Measurements from ENCODE around the gene RBPJL. TPM values are rescaled to one million over a fixed set of nuclear protein-coding genes. Genes with fewer than 3 reads are reported as not detected.

The RBPJL gene
- total and polyA plus RNA-seq, 2 of the 13 experiments (the other 11 are each of a cell fraction or from before 2014, with no cell fraction given), result not detected

- no peak; the same call in 1 of the 2 replicates for TF ChIP-seq HOMEZ (CRISPR knock-in tag; IDR thresholded peaks at IDR 0.05; ENCODE audit: low read depth)
- TF ChIP-seq NFAT5 (CRISPR knock-in tag; IDR thresholded peaks at IDR 0.05), result no peak
- TF ChIP-seq ZNF264 (CRISPR knock-in tag; IDR thresholded peaks at IDR 0.05), result peak; percentile 42; the same call in 1 of the 2 replicates
- TF ChIP-seq HBP1 (CRISPR knock-in tag; IDR thresholded peaks at IDR 0.05; ENCODE audit: low read depth), result peak; percentile 77; the same call in 1 of the 2 replicates
- peak; percentile 59 for TF ChIP-seq ZNF691 (CRISPR knock-in tag; IDR thresholded peaks at IDR 0.05; ENCODE audit: borderline replicate concordance, low read depth)
- TF ChIP-seq ZFAT (CRISPR knock-in tag; conservative IDR thresholded peaks at IDR 0.05), result no peak
- TF ChIP-seq PRPF4 (IDR thresholded peaks at IDR 0.05; ENCODE audit: low read depth, low read length, poor library complexity, severe bottlenecking), result no peak
- no peak for TF ChIP-seq ZNF564 (CRISPR knock-in tag; IDR thresholded peaks at IDR 0.05)
- TF ChIP-seq ZNF660 (CRISPR knock-in tag; IDR thresholded peaks at IDR 0.05; ENCODE audit: borderline replicate concordance, low read depth), result no peak
- no peak for TF ChIP-seq ZC3H13 (CRISPR knock-in tag; IDR thresholded peaks at IDR 0.05)
- TF ChIP-seq BORCS8-MEF2B (CRISPR knock-in tag; IDR thresholded peaks at IDR 0.05), result 0 out of 2 replicates have a peak, but pooled peaks have one; percentile 15
- TF ChIP-seq ZNF670 (CRISPR knock-in tag; IDR thresholded peaks at IDR 0.05; ENCODE audit: borderline replicate concordance), result no peak
- no peak for TF ChIP-seq JARID2 (CRISPR knock-in tag; IDR thresholded peaks at IDR 0.05; ENCODE audit: insufficient replicate concordance)
- TF ChIP-seq ZNF143 (CRISPR knock-in tag; IDR thresholded peaks at IDR 0.05), result 0 out of 2 replicates have a peak, but pooled peaks have one; percentile 15
- TF ChIP-seq ZFP91 (CRISPR knock-in tag; IDR thresholded peaks at IDR 0.05; ENCODE audit: borderline replicate concordance), result no peak
These were observed 33.7 kb downstream of the RBPJL start (continued) for GRCh38 chr20:45340236-45340847.

Data from HepG2 (cell line).